22Rv1 (cell line): ENCODE results near the gene KCNT2.

ENCODE experiments used
- ZFX ChIP-seq: fragments of 450-650 bp; IDR thresholded peaks from 2 replicates; pipeline ENCODE4 v1.6.1; 2017; ENCODE audit warnings: antibody characterized with exemption, borderline replicate concordance
- TF ChIP-seq, protein P1 (sequence below): fragments of 450-650 bp; IDR thresholded peaks from 2 replicates; pipeline ENCODE4 v1.5.1; 2017; ENCODE audit warnings: mild to moderate bottlenecking

DNA sequence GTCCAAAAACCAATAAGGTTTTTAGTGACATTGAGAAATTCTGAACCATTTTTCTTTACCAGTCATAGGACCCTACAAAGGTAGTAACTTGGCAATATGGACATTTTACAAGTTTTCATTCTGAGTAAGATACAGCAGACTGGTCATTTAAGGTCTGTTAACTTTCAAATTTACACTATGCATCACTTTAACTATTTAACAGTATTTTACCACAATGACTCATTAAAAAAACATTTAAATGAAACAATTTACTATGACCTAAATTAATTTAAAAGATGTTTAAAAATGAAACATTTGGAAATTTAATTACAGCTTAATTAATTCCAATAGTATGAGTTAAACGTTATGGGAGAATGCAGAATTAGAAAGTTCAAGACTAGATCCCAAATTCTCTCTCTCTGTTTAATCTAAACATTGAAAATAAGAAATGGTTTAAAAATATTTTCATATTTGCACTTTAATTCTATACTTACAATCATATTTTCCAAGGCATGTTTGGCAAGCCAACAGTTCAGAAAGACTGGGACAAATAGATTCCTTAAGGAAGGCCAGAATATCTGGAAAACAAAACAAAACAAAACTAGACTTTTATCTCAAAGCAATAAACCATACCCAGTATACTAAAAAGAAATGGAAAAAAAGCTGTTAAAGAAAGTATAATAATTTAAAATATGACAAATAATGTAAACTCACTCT, 140.9 kb downstream of the KCNT2 start:
- TF ChIP-seq, protein P1, sequence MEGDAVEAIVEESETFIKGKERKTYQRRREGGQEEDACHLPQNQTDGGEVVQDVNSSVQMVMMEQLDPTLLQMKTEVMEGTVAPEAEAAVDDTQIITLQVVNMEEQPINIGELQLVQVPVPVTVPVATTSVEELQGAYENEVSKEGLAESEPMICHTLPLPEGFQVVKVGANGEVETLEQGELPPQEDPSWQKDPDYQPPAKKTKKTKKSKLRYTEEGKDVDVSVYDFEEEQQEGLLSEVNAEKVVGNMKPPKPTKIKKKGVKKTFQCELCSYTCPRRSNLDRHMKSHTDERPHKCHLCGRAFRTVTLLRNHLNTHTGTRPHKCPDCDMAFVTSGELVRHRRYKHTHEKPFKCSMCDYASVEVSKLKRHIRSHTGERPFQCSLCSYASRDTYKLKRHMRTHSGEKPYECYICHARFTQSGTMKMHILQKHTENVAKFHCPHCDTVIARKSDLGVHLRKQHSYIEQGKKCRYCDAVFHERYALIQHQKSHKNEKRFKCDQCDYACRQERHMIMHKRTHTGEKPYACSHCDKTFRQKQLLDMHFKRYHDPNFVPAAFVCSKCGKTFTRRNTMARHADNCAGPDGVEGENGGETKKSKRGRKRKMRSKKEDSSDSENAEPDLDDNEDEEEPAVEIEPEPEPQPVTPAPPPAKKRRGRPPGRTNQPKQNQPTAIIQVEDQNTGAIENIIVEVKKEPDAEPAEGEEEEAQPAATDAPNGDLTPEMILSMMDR = no peak
- no peak for TF ChIP-seq ZFX
